ENCODE data around the gene HDAC9.

Gene HDAC9

GRCh38 chr7:18771834-18772566 is 276.5 kb downstream of the HDAC9 start:
- DNase-seq, result no peak

- DNase-seq, result no peak
Measured at GRCh38 chr7:18772567-18772965, 277.0 kb downstream of the HDAC9 start.

- DNase-seq, result no peak
Measured at GRCh38 chr7:18777314-18777713, 281.8 kb downstream of the HDAC9 start.

- DNase-seq, result no peak
Measured at GRCh38 chr7:18778594-18778993, 283.0 kb downstream of the HDAC9 start.

GRCh38 chr7:18780266-18780665 is 284.7 kb downstream of the HDAC9 start:
- DNase-seq, result no peak

GRCh38 chr7:18780938-18781337 is 285.4 kb downstream of the HDAC9 start:
- no peak for DNase-seq

GRCh38 chr7:18786196-18786727 is 290.7 kb downstream of the HDAC9 start:
- no peak for DNase-seq

- DNase-seq, result no peak
Measured at GRCh38 chr7:18786796-18787195, 291.2 kb downstream of the HDAC9 start.

- no peak for DNase-seq
Measured at GRCh38 chr7:18788026-18788425, 292.5 kb downstream of the HDAC9 start.

- DNase-seq, result no peak
Measured at GRCh38 chr7:18792871-18793595, 297.5 kb downstream of the HDAC9 start.

GRCh38 chr7:18796216-18796615 is 300.7 kb downstream of the HDAC9 start:
- DNase-seq, result no peak

GRCh38 chr7:18798088-18798906 is 302.7 kb downstream of the HDAC9 start:
- no peak for DNase-seq

- no peak for DNase-seq
Measured at GRCh38 chr7:18799899-18800298, 304.4 kb downstream of the HDAC9 start.

- DNase-seq, result no peak
Measured at GRCh38 chr7:18803923-18804322, 308.4 kb downstream of the HDAC9 start.

GRCh38 chr7:18806177-18806576 is 310.6 kb downstream of the HDAC9 start:
- no peak for DNase-seq

GRCh38 chr7:18808026-18808425 is 312.5 kb downstream of the HDAC9 start:
- DNase-seq, result no peak

GRCh38 chr7:18815261-18815960 is 319.9 kb downstream of the HDAC9 start:
- no peak for DNase-seq

- DNase-seq, result no peak
Measured at GRCh38 chr7:18820981-18821380, 325.4 kb downstream of the HDAC9 start.

- no peak for DNase-seq
Measured at GRCh38 chr7:18821554-18821953, 326.0 kb downstream of the HDAC9 start.

GRCh38 chr7:18824157-18824556 is 328.6 kb downstream of the HDAC9 start:
- no peak for DNase-seq

GRCh38 chr7:18828260-18828993 is 332.9 kb downstream of the HDAC9 start:
- DNase-seq, result no peak

Data from hypothalamus (tissue), 51 donors.